ENCODE measurements around the gene M6PR.
"Not testable (repeated sequence)": the region's sequence is repeated elsewhere in the genome, so short reads cannot be mapped to it uniquely, and the experiment has no call there.

The M6PR gene

DNA sequence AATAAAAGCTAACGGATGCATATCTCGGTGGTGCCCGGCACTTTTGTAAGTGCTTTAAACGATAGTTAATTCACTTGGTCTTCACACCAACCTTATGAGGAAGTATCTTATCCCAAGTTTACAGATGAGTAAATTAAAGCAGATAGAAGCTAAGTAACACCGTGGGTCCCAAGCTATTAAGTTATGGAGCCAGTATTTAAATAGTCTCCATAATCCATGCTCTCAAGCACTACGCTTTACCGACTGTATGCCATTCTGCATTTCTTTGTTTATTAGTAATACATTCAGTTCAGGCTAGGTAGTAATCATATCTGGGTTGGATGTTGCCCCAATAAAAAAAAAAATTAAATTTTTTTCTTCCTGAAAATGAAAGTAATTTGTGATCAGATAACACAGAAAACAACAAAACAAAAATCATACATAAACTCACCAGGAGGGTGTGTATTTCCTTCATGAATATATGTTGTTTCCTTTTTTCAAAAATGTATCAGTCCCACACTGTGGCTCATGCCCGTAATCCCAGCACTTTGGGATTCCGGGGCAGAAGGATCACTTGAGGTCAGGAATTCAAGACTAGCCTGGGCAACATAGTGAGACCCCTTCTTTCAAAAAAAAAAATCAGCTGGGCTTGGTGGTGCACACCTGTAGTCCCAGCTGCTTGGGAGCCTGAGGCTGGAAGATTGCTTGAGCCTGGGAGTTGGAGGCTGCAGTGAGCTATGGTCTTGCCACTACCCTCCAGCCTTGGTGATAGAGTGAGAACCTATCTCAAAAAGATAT is 1.4 kb upstream of the M6PR start:
- no peak for DNase-seq

DNA sequence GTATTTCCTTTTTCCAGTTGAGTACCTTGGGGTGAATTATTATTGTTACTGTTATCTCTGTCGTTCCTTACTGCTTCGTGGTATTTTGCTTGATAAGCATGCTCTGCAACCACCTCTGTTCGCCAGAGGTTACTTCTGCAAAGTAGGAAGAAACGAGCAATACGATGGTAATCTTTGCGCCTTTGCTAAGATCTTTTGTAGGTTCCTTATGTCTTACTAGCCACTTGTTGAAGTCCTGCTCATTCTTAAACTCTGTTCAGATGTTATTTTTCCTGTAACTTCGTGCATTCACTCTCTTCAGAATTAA is 729 bp upstream of the M6PR start:
- DNase-seq: no peak

- DNase-seq: no peak
These were observed 624 bp downstream of the M6PR start for GRCh38 chr12:8948701-8949341.

DNA sequence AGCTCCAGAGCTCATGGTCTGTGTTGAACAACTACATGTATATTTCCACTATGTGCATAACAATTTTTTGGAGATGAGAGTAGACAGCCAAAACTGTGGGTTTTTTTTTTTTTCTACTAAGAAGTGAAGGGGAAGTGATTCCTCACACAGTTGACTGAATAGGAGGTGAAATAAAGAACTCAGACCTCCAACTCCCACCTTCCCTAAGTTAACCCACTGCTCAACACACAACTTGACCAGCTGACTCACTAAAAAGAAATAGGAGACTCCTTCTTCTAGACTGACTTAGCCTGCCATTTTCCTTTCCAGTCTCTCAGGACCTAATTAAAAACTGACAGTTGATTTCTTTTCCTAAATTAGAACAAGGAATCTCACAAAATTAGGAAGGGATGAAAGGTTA is 1.7 kb downstream of the M6PR start:
- no peak for DNase-seq

DNA sequence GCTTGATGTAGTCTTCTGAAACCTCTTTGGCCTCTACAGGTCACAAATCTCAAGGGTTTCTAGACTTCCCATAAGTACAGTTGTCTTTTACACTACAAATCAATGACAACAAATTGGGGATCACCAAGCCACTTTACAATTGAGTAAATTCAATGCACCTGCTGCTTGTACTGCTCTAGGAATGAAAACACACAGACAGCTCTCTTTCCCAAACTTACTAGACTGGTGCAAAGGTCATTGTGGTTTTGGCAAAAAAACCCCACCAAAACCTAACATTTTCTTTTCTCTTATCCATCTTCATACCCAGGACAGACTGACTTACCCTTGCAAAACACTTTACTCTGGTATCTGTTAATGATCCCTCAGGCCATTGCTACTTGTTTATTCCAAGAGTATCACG is 2.7 kb downstream of the M6PR start:
- no peak for DNase-seq

DNA sequence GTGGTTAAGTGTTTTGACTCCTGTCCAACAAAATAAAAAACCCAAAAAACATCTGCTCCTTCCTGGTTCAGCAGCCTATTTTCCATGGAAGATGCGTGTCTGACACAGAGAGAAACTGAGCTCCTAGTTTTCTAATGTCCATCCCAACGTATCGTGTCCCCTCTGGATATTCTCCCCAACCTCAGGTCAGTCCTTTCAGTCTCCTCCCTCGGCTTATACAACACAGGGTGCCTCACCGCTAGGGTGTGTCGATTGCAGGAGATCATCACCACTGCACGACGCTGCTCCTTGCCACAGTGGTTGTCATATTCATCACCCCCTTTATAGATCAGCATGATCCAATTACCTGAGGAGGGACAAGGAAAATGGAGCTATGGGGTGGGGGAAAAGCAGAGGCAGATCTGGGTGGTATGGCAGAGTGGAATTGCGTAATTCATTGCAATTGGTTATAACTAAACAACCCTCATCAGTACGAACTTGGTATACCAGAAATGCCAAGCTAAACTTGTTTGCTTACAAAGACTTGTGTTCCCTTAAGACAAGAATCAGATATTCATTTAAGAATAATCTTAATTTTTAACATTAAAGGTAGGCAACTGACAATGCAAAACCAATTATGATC is 5.8 kb downstream of the M6PR start:
- DNase-seq: no peak

DNA sequence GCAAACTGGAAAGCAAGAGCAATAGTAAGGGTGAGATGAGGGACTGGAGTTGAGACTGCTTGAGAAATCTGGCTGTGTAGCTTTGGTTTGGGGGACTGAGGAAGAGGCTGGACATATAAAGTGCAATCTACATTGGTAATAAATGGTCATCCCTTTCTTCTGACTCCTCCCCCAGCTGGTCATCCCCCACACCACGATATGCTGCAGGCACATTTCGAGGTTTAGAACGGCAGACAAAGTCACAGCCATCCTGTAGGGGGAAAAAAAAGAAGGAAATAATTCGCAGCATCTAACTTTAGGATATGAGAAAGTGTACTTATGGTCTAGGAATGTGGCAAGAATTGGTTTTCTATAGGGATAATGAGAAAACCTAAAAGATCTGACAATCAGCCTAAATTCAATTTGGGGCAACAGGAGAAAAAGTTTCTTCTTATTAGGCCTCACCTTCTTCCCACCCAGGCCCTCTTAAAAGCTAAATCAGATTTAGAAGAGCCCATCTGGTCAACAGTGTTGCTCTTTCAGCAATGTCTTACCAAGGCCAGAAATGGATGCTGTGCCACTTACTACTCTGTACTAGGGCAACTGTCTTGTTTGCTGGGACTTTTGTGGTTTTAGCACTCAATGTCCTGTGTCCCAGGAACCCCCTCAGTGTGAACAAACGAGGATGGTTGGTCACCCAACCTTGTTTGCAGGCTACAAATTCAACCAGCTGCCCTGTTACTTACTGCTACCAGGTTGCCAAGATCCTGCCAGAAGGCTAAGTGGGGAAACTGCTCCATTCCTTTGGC is 7.6 kb downstream of the M6PR start:
- no peak for DNase-seq

DNA sequence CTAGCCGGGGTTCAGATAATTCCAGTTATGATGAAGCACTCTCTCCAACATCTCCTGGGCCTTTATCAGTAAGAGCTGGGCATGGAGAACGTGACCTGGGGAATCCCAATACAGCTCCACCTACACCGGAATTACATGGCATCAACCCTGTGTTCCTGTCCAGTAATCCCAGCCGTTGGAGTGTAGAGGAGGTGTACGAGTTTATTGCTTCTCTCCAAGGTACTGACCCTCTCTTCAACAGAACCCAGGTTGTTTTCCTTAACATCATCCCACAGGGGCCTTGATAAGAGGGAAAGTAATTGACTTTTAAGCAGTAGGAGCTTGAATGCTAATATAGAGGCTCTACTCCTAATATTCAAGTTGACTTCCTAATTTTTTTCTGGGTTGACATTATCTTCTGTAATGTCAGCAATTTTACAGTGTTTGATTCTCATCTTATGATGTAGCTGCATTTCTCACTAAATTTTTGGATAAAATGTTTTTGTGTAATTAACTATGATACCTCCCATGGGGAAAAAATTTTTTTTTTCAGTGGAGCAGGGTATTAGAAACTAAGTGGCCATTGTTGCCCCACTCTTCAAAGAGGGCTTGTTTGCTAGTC is 11.5 kb downstream of the M6PR start:
- not testable (repeated sequence) for DNase-seq

- DNase-seq: no peak
These were observed 12.7 kb downstream of the M6PR start for GRCh38 chr12:8936735-8937134.

- not testable (repeated sequence) for DNase-seq
These were observed 15.4 kb downstream of the M6PR start for GRCh38 chr12:8934080-8934479.

GRCh38 chr12:8932464-8932863 is 17.0 kb downstream of the M6PR start:
- not testable (repeated sequence) for DNase-seq

- DNase-seq: not testable (repeated sequence)
These were observed 18.7 kb downstream of the M6PR start for GRCh38 chr12:8930655-8931323.

GRCh38 chr12:8922544-8922943 is 26.9 kb downstream of the M6PR start:
- DNase-seq: no peak

GRCh38 chr12:8919643-8920042 is 29.8 kb downstream of the M6PR start:
- not testable (repeated sequence) for DNase-seq

GRCh38 chr12:8917751-8918150 is 31.7 kb downstream of the M6PR start:
- no peak for DNase-seq

- DNase-seq: no peak
These were observed 32.4 kb downstream of the M6PR start for GRCh38 chr12:8917031-8917430.

DNA sequence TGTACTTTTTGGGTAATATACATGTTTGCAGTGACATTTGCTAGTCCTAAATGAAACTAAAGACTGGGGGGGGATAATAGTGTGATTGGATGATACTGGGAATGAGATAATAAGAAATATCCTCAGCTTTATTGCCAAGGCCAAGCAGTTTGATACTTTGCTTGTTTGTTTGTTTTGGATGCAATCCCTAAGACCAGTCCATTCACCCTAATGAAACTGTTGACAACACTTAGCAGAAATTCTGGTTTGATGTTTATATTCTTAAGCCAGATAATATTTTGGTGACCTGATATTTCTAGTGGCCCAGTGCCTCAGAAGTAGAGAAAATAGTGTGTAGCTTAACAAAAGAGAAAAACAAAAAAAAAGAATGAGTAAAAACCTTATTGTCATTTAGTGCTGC is 33.3 kb downstream of the M6PR start:
- DNase-seq: no peak

GRCh38 chr12:8914716-8915526 is 34.5 kb downstream of the M6PR start:
- DNase-seq: no peak

DNA sequence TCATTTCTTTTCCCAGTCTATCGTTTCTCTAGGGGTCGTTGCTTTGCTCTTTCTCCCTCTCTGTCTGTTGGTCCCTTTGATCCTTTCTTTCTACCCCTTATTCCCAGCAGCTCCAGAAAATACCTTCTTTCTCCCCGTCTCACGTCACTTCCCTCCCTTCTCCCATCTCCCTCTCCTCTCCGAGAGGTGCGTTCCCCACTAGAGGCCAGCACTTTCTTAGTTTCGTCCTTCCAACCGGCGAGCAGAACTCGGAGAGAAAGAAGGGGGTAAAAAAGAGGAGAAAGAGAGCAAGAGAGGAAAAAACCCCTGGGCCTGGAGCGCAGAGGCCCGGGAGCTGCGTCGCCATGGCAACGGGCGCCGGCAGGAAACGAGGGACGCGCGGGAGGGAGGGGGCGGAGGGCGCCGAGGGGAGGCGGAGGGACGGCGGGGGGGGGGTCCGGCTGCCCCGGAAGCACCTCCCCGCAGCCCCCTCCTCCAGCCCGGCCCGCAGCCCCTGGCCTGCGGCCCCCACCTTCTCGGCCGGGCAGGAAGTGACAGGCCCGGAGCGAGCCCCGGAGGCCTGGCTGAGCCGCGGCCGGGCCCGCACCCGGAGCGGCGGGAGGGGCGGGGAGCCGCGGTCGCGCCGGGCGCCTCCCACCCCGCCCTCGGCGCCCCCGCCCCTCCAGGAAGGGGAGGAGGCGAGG is 35.3 kb downstream of the M6PR start, which contains the start of gene PHC1:
PHC1 (plus strand) TSS at position 477 of the 683 bp plus-strand sequence. CDS start 3,169 bp downstream, outside the sequence.
- DNase-seq: peak; percentile 20

- DNase-seq: no peak
These were observed 35.8 kb downstream of the M6PR start for GRCh38 chr12:8913702-8914032.

DNA sequence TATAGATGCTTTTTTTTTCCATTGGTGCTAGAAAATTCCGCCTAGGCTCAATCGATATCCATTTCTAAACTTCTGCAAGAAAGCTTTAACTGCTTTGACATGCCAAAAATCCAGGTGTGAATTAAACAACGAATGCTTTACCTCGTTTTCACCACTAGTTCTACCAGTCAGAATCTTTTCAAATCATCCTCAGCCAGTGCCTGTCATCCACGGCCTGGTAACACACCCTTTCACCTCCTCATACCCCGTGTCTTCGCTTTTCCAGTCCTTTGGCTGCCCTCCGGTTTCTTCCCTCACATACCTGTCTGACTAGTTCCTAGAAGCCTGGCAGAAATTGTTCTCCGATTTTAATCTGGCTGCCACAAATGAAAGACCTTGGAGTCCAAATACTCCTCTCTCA is 36.5 kb downstream of the M6PR start:
- no peak for DNase-seq

Data from cortex of kidney (tissue), 1 donor.